Measurements from ENCODE around the gene AIG1.
"Not testable (repeated sequence)": the region's sequence is repeated elsewhere in the genome, so short reads cannot be mapped to it uniquely, and the experiment has no call there.

Gene AIG1

GRCh38 chr6:143060806-143061596, at the start of gene AIG1:
AIG1 (plus strand) TSS chr6:143060889; CDS start chr6:143060926, 37 bp downstream.
- H3K9me3 ChIP-seq (ENCODE audit: control insufficient read depth, insufficient read depth, low read length): no peaks in the 10 kb centered on the region
- H3K36me3 ChIP-seq (ENCODE audit: insufficient read depth, low read length): no peaks in the 10 kb centered on the region
- H3K4me1 ChIP-seq (ENCODE audit: insufficient read depth, low read length): peaks cover 30% of the 10 kb centered on the region
- H3K9ac ChIP-seq (ENCODE audit: low read depth, low read length): peak within 1 kb of the TSS; percentile 61

- Histone ChIP-seq H3K4me1 (ENCODE audit: insufficient read depth, low read length) (no peaks in the 10 kb centered on the region), H3K9me3 (ENCODE audit: control insufficient read depth, insufficient read depth, low read length) (no peaks in the 10 kb centered on the region), H3K36me3 (ENCODE audit: insufficient read depth, low read length) (no peaks in the 10 kb centered on the region), H3K9ac (ENCODE audit: low read depth, low read length) (no peak overlapping the region)
These were observed 45.9 kb upstream of the AIG1 start for GRCh38 chr6:143014764-143015163.

GRCh38 chr6:143015300-143015706, 45.4 kb upstream of the AIG1 start:
- H3K36me3 ChIP-seq (ENCODE audit: insufficient read depth, low read length): no peaks in the 10 kb centered on the region
- H3K4me1 ChIP-seq (ENCODE audit: insufficient read depth, low read length): no peaks in the 10 kb centered on the region
- H3K9me3 ChIP-seq (ENCODE audit: control insufficient read depth, insufficient read depth, low read length): no peaks in the 10 kb centered on the region
- no peak overlapping the region for H3K9ac ChIP-seq (ENCODE audit: low read depth, low read length)

GRCh38 chr6:143018955-143019354, 41.7 kb upstream of the AIG1 start:
- H3K9me3 ChIP-seq (ENCODE audit: control insufficient read depth, insufficient read depth, low read length): no peaks in the 10 kb centered on the region

GRCh38 chr6:143020862-143021261, 39.8 kb upstream of the AIG1 start:
- not testable (repeated sequence) for H3K4me1 ChIP-seq (ENCODE audit: insufficient read depth, low read length); H3K36me3 ChIP-seq (ENCODE audit: insufficient read depth, low read length); H3K9me3 ChIP-seq (ENCODE audit: control insufficient read depth, insufficient read depth, low read length); H3K9ac ChIP-seq (ENCODE audit: low read depth, low read length)

More at GRCh38 chr6:143018955-143019354, 41.7 kb upstream of the AIG1 start:
- no peaks in the 10 kb centered on the region for H3K4me1 ChIP-seq (ENCODE audit: insufficient read depth, low read length)
- no peak overlapping the region for H3K9ac ChIP-seq (ENCODE audit: low read depth, low read length)
- H3K36me3 ChIP-seq (ENCODE audit: insufficient read depth, low read length): no peaks in the 10 kb centered on the region

GRCh38 chr6:143021543-143021942, 39.1 kb upstream of the AIG1 start:
- no peak overlapping the region for H3K9ac ChIP-seq (ENCODE audit: low read depth, low read length)
- no peaks in the 10 kb centered on the region for H3K4me1 ChIP-seq (ENCODE audit: insufficient read depth, low read length)
- H3K36me3 ChIP-seq (ENCODE audit: insufficient read depth, low read length): no peaks in the 10 kb centered on the region
- no peaks in the 10 kb centered on the region for H3K9me3 ChIP-seq (ENCODE audit: control insufficient read depth, insufficient read depth, low read length)

- H3K9ac ChIP-seq (ENCODE audit: low read depth, low read length): no peak overlapping the region
- H3K4me1 ChIP-seq (ENCODE audit: insufficient read depth, low read length): no peaks in the 10 kb centered on the region
- H3K9me3 ChIP-seq (ENCODE audit: control insufficient read depth, insufficient read depth, low read length): no peaks in the 10 kb centered on the region
- H3K36me3 ChIP-seq (ENCODE audit: insufficient read depth, low read length): no peaks in the 10 kb centered on the region
These were observed 38.1 kb upstream of the AIG1 start for GRCh38 chr6:143022587-143022986.

- Histone ChIP-seq H3K36me3 (ENCODE audit: insufficient read depth, low read length) (no peaks in the 10 kb centered on the region), H3K4me1 (ENCODE audit: insufficient read depth, low read length) (no peaks in the 10 kb centered on the region), H3K9ac (ENCODE audit: low read depth, low read length) (no peak overlapping the region), H3K9me3 (ENCODE audit: control insufficient read depth, insufficient read depth, low read length) (no peaks in the 10 kb centered on the region)
These were observed 37.0 kb upstream of the AIG1 start for GRCh38 chr6:143023695-143024094.

GRCh38 chr6:143024977-143025376, 35.7 kb upstream of the AIG1 start:
- Histone ChIP-seq H3K4me1 (ENCODE audit: insufficient read depth, low read length) (no peaks in the 10 kb centered on the region), H3K36me3 (ENCODE audit: insufficient read depth, low read length) (no peaks in the 10 kb centered on the region), H3K9ac (ENCODE audit: low read depth, low read length) (no peak overlapping the region), H3K9me3 (ENCODE audit: control insufficient read depth, insufficient read depth, low read length) (no peaks in the 10 kb centered on the region)

GRCh38 chr6:143026696-143027449, 33.8 kb upstream of the AIG1 start:
- H3K4me1 ChIP-seq (ENCODE audit: insufficient read depth, low read length): no peaks in the 10 kb centered on the region
- no peak overlapping the region for H3K9ac ChIP-seq (ENCODE audit: low read depth, low read length)
- H3K36me3 ChIP-seq (ENCODE audit: insufficient read depth, low read length): no peaks in the 10 kb centered on the region
- no peaks in the 10 kb centered on the region for H3K9me3 ChIP-seq (ENCODE audit: control insufficient read depth, insufficient read depth, low read length)

GRCh38 chr6:143034689-143035334, 25.9 kb upstream of the AIG1 start:
- no peaks in the 10 kb centered on the region for H3K4me1 ChIP-seq (ENCODE audit: insufficient read depth, low read length)
- no peaks in the 10 kb centered on the region for H3K9me3 ChIP-seq (ENCODE audit: control insufficient read depth, insufficient read depth, low read length)
- H3K9ac ChIP-seq (ENCODE audit: low read depth, low read length): no peak overlapping the region
- H3K36me3 ChIP-seq (ENCODE audit: insufficient read depth, low read length): no peaks in the 10 kb centered on the region

GRCh38 chr6:143037470-143037869, 23.2 kb upstream of the AIG1 start:
- H3K4me1 ChIP-seq (ENCODE audit: insufficient read depth, low read length): no peaks in the 10 kb centered on the region
- no peak overlapping the region for H3K9ac ChIP-seq (ENCODE audit: low read depth, low read length)
- no peaks in the 10 kb centered on the region for H3K9me3 ChIP-seq (ENCODE audit: control insufficient read depth, insufficient read depth, low read length)

GRCh38 chr6:143038833-143039232, 21.9 kb upstream of the AIG1 start:
- Histone ChIP-seq H3K36me3 (ENCODE audit: insufficient read depth, low read length) (no peaks in the 10 kb centered on the region), H3K4me1 (ENCODE audit: insufficient read depth, low read length) (no peaks in the 10 kb centered on the region), H3K9ac (ENCODE audit: low read depth, low read length) (no peak overlapping the region), H3K9me3 (ENCODE audit: control insufficient read depth, insufficient read depth, low read length) (no peaks in the 10 kb centered on the region)

More at GRCh38 chr6:143037470-143037869, 23.2 kb upstream of the AIG1 start:
- no peaks in the 10 kb centered on the region for H3K36me3 ChIP-seq (ENCODE audit: insufficient read depth, low read length)

- H3K9me3 ChIP-seq (ENCODE audit: control insufficient read depth, insufficient read depth, low read length): no peaks in the 10 kb centered on the region
- H3K9ac ChIP-seq (ENCODE audit: low read depth, low read length): no peak overlapping the region
- H3K36me3 ChIP-seq (ENCODE audit: insufficient read depth, low read length): no peaks in the 10 kb centered on the region
- H3K4me1 ChIP-seq (ENCODE audit: insufficient read depth, low read length): no peaks in the 10 kb centered on the region
These were observed 21.1 kb upstream of the AIG1 start for GRCh38 chr6:143039548-143039947.

All from ES-I3 (cell line).